Stimulated activated CD4-positive, alpha-beta T cell treated with anti-CD3 and anti-CD28 coated beads, Interleukin-12 subunit alpha, Interleukin-12 subunit beta, amount 100 ng/mL, for 4 hours (primary cell): Measurements from ENCODE around the gene SLC9C2.
"Not testable (repeated sequence)": the region's sequence is repeated elsewhere in the genome, so short reads cannot be mapped to it uniquely, and the experiment has no call there.

Source experiments
- DNase-seq: peaks from one replicate; pipeline ENCODE4 v3.0.0-alpha.2; 2020

Gene SLC9C2

GRCh38 chr1:173581383-173582079 lies 21.3 kb downstream of the SLC9C2 start:
- no peak for DNase-seq

- no peak for DNase-seq
Measured at GRCh38 chr1:173580658-173581057, 22.2 kb downstream of the SLC9C2 start.

DNA sequence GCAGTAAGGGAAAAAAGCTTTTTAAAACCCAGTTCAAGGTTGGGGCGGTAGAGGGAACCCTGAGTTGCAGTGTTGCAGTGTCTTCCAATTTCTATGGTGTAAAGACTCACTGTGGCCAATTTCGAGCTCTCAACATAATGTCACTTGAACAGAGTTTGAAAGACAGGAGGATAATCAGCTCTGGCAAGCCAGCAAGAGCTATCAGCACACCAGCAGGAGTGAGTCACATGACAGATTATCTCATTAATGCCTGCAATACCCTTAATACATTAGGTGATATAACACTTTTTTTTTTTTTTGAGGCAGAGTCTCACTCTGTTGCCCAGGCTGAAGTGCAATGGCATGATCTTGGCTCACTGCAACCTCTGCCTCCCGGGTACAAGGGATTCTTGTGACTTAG lies 22.8 kb downstream of the SLC9C2 start:
- DNase-seq: no peak

GRCh38 chr1:173573596-173573995 lies 29.3 kb downstream of the SLC9C2 start:
- DNase-seq: no peak

DNA sequence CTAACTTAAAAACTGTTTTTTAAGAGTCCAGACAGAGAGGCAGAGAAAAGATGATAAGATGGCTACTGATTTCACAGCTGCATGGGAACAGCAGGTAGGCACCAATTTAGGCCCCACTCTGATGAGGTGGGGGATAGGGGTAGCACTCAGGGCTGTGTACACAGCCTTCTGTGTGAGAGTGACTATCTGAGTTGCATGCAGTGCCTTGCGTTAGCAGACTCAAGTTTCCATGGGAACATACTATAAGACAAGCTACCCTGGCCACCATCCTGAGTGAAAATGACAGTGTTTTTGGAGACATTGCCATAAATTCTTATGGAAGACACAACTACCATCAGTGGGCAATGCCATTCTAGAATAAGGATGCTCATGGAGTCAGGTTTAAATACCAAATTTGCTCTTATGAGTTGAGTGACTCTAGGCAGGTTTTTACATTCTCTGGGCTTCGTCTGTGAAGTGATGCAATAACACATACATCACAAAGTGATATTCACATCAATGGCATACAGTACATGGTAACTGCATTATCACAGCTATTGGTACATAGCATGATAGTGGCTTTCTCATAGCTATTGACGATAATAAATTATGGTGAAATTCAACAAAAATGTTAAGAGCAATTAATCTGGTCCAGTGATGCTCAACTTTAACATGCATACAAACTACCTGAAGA lies 30.5 kb downstream of the SLC9C2 start:
- DNase-seq: no peak

- DNase-seq: no peak
Measured at GRCh38 chr1:173570370-173571007, 32.4 kb downstream of the SLC9C2 start.

- no peak for DNase-seq
Measured at GRCh38 chr1:173568483-173568882, 34.4 kb downstream of the SLC9C2 start.

DNA sequence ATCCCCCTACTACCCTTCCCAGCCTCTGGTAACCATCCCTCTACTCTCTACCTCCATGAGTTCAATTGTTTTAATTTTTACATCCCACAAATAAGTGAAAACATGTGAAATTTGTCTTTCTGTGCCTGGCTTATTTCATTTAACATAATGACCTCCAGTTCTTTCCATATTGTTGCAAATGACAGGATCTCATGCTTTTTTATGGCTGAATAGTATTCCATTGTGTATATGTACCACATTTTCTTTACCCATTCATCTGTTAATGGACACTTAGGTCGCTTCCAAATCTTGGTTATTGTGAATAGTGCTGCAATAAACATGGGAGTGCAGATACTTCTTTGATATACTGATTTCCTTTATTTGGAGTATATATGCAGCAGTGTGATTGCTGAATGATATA lies 39.0 kb downstream of the SLC9C2 start:
- not testable (repeated sequence) for DNase-seq

GRCh38 chr1:173562813-173563212 lies 40.1 kb downstream of the SLC9C2 start:
- DNase-seq: no peak

GRCh38 chr1:173561263-173561662 lies 41.6 kb downstream of the SLC9C2 start:
- no peak for DNase-seq

DNA sequence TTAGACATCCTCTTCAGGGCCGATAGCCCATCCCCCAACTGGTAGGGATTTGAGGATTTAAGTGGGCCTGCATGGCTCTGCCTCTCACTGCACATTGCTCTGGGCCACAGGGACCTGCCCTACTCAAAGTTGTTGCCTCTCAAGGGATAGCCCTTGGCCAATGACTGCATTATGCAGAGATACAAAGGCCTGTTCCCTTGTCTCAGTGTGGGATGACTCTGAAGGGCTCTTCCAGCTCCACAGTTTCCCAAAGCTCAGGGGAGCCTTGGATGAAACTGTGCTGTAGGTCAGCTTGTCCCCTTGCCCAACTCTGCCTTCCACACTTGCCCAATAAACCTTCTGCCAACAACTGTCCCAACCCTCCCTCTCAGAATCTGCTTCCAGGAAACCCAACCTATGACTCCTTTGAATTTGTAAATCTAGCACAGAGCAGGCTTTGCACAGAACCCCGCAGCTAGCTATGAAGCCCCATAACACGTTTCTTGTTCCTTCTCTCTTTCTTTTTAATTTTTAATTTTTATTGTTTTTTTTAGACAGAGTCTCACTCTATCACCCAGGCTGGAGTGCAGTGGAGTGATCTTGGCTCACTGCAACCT lies 42.5 kb downstream of the SLC9C2 start:
- no peak for DNase-seq

- no peak for DNase-seq
Measured at GRCh38 chr1:173555651-173556305, 47.1 kb downstream of the SLC9C2 start.

DNA sequence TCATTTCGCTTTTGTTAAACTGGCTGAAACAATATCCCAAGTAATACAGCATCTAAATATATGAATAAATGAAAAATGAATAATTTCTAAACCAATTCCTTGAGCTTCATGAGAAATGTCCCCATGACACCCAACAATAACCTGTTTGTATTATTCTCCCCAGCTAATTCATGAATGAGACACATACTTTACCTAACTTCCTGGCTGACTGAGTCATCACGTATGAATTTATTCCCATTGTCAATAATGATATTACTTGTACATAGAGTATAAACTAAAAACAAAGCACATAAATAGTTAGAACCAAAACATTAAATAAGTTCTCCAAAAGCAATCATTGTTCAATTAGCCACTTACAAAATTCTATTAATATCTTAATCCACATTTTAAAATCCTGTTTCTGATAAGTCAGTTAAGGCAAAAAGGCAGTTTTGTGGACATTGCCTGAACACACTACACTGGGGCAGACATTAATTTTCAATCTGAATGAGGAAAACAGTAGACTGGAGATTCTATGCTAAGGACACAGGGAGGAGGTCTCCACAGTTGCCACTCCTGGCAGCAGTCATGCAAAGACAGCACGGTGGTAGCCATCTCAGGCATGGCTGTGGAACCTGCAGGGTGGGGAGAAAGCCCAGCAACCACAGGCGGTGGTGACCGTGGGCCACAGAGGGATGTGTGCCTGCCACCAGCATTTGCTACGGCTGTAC lies 48.2 kb downstream of the SLC9C2 start:
- DNase-seq: no peak

DNA sequence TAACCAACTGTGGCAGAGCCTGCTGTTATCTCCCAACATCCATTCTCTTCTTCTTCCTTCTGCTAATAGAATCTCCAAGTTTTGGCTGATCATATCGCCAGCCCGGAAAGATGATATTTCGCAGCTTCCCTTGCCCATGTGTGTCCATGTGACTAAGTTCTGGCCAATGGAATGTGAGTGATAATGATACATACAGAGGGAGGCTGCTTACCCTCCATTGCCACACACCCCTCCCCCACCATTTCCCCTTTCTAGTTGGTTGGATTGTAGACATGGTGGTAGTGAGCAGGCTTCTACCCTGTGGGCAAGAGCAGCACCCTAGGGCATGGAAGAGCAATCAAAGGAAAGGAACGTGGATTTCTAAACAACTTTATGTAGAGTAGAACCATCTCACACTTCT lies 48.8 kb downstream of the SLC9C2 start:
- no peak for DNase-seq

DNA sequence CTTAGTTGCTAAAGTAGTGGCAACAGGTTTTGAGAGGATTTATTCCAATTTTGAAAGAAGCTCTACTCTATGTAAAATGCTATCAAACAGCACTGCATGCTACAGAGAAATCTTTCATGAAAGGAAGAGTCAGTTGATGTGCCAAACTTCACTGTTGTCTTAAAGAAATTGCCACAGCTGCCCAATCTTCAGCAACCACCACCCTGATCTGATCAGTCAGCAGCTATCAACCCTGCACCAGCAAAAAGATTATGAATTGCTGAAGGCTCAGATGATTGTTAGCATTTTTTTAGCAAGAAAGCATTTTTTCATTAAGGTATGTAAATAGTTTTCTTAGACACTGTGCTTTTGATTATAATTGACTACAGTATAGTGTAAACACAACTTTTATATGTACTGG lies 49.6 kb downstream of the SLC9C2 start:
- DNase-seq: no peak

DNA sequence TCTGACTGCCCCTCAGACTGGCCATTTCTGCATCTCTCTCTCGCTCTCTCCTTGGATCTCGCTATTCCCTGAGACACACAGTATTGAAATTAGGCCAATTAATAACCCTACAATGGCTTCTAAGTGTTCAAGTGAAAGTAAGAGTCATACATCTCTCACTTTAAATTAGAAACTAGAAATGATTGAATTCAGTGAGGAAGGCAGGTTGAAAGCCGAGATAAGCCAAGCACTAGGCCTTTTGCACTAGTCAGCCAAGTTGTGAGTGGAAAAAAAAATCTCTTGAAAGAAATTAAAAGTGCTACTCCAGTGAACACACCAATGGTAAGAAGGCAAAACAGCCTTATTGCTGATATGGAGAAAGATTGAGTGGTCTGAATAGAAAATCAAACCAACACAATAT lies 51.2 kb downstream of the SLC9C2 start:
- DNase-seq: no peak

DNA sequence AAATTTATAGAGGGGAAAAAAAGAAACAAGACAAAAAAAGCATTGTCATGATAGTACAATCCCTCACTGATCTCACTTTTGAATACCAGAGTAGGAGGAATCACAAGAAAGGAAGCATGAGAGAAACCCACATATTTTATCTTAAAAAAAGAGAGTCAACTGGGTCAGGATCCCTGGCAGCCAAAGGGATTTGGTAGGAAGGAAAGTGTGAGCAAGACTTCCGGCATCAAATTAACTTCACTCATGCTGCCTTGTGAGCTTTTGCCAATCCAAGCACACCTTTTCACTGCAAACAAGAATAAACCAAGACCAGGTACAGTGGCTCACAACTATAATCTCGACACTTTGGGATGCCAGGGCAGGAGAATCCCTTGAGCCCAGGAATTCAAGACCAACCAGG lies 53.1 kb downstream of the SLC9C2 start:
- no peak for DNase-seq

GRCh38 chr1:173545688-173546087 lies 57.2 kb downstream of the SLC9C2 start:
- no peak for DNase-seq

GRCh38 chr1:173536223-173536622 lies 66.6 kb downstream of the SLC9C2 start:
- DNase-seq: no peak

- DNase-seq: no peak
Measured at GRCh38 chr1:173532237-173532636, 70.6 kb downstream of the SLC9C2 start.

DNA sequence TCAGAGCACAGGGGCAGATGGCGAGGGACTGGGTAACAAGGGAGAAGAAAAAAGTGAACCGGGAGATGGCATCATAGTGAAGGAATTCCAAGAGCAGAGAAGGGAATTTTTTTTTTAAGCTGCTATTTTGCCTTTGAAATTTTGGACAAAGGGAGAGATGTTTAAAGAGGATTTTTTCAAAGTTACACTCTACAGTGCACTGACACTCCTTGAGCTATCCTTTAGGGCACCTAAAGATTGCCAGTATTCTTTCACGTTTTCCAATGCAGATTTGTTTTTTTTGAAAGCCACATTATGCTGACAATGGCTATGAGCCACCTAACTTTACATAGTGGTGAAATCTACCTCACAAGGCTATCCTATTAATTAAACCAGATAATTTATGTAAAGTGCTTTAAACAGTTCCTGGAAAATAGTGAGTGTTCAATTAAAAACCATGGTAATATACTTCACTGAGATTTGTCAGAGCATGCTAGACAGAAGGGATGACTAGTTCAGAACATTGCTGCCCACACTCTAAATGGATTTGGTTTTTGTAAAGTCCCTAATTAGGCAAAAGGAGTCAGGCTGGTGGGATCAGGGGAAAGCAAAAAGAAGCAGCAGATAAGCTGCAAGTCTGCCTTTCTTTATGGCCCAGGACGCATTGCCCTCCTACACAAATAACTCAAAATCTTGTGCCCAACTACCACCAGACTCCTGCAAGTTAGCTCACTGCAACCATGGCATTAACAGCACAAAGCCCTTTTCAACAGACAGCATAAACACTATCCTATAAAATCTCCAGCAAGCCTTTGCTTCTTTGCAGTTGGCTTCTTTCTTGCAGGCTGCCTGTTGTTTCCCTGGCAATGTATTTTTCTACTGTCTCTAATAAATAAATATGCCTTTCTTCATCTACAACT lies 71.8 kb downstream of the SLC9C2 start:
- no peak for DNase-seq

DNA sequence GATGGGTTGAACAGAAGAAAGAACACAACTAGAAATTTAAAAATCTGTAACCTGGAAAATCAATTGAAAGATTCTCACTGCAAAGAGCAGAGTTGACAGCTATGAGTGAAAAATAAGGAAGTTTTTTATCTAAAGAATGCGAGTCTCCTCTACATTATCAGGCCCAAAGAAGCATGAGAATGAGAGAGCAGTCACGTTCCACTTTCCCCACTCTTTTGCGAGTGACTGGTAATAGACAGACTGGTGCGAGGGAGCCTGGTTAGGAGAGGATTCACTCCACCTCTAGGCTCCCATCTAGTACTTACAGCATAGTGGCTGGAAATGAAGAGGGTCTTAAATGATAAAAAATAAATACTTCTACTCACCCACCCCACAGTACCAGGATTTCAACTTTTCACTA lies 73.8 kb downstream of the SLC9C2 start:
- DNase-seq: no peak
